Naive thymus-derived CD4-positive, alpha-beta T cell (primary cell): ENCODE data around the gene BCAN. TPM values are rescaled to one million over a fixed set of nuclear protein-coding genes. Genes with fewer than 3 reads are reported as not detected.
A peak's percentile ranks its signal among the peaks of the same experiment; 100 is the strongest.

ENCODE experiments used
- ATAC-seq: fragments of 150-1000 bp; cut with Tn5 transposase; 2 replicates; pipeline ENCODE4 v1.10.0; 2021; ENCODE audit warnings: mild to moderate bottlenecking, moderate library complexity
- CTCF ChIA-PET: fragments of 350-600 bp; sonication (Branson Sonifier 250); formaldehyde crosslinking; loops from one replicate; lab custom pipeline; 2021; ENCODE audit warnings: antibody characterized with exemption; lab: Charles Lee
- POLR2A ChIA-PET: fragments of 350-600 bp; sonication (Branson Sonifier 250); formaldehyde crosslinking; loops from one replicate; lab custom pipeline; 2021; ENCODE audit warnings: antibody characterized with exemption, inconsistent platforms; lab: Charles Lee
- DNase-seq, 9 donors: peaks; one replicate each; pipeline versions ENCODE4 v3.0.0 to v3.0.0-alpha.2; 2020 to 2022; ENCODE audit warnings: mixed read lengths in 1 of 9
- H3K27ac ChIP-seq: one replicate; pipeline ENCODE4 v1.7.0; 2013; ENCODE audit warnings: mild to moderate bottlenecking, low read depth, low read length, moderate library complexity
- H3K27me3 ChIP-seq, 2 donors: one replicate each; pipeline ENCODE4 v1.7.0; 2013; ENCODE audit warnings: low read length in 2 of 2, mild to moderate bottlenecking in 2 of 2, moderate library complexity in 2 of 2; ENCODE audit not compliant: control insufficient read depth in 2 of 2, insufficient read depth in 2 of 2
- H3K36me3 ChIP-seq, 3 experiments: 1 replicate in 2 of 3; 2 replicates in 1 of 3; pipeline ENCODE4 v1.7.0; 2013; ENCODE audit warnings: low read length in 3 of 3, mild to moderate bottlenecking in 3 of 3, moderate library complexity in 1 of 3; ENCODE audit not compliant: insufficient read depth in 3 of 3, control insufficient read depth in 2 of 3
- H3K4me1 ChIP-seq, 2 donors: one replicate each; pipeline ENCODE4 v1.7.0; 2013; ENCODE audit warnings: low read length in 2 of 2, mild to moderate bottlenecking in 2 of 2, moderate library complexity in 1 of 2; ENCODE audit not compliant: control insufficient read depth in 2 of 2, insufficient read depth in 2 of 2
- H3K4me3 ChIP-seq: 2 replicates; pipeline ENCODE4 v1.7.0; 2013; ENCODE audit warnings: mild to moderate bottlenecking, low read length
- H3K9me3 ChIP-seq, 3 experiments: 1 replicate in 2 of 3; 2 replicates in 1 of 3; pipeline ENCODE4 v1.7.0; 2013; ENCODE audit warnings: low read length in 3 of 3; ENCODE audit not compliant: control insufficient read depth in 2 of 3
- H3K27ac Mint-ChIP-seq, 9 donors: one replicate each; pipeline ENCODE4 v1.8.0; 2020 to 2022; ENCODE audit warnings: mixed read lengths in 9 of 9, mild to moderate bottlenecking in 8 of 9, moderate library complexity in 5 of 9, inconsistent platforms in 2 of 9
- H3K27me3 Mint-ChIP-seq, 5 donors: one replicate each; pipeline ENCODE4 v1.8.0; 2021 to 2022; ENCODE audit warnings: mixed read lengths in 5 of 5, mild to moderate bottlenecking in 1 of 5
- H3K36me3 Mint-ChIP-seq, 5 donors: one replicate each; pipeline ENCODE4 v1.8.0; 2020 to 2022; ENCODE audit warnings: mixed read lengths in 5 of 5, mild to moderate bottlenecking in 3 of 5, inconsistent platforms in 1 of 5
- H3K4me1 Mint-ChIP-seq, 7 donors: one replicate each; pipeline ENCODE4 v1.8.0; 2020 to 2022; ENCODE audit warnings: mixed read lengths in 7 of 7, mild to moderate bottlenecking in 3 of 7, inconsistent platforms in 1 of 7
- H3K4me3 Mint-ChIP-seq, 10 donors: one replicate each; pipeline ENCODE4 v1.8.0; 2020 to 2022; ENCODE audit warnings: mild to moderate bottlenecking in 10 of 10, mixed read lengths in 10 of 10, moderate library complexity in 6 of 10, inconsistent platforms in 2 of 10
- H3K9me3 Mint-ChIP-seq, 11 donors: one replicate each; pipeline ENCODE4 v1.8.0; 2020 to 2022; ENCODE audit warnings: mixed read lengths in 11 of 11, mild to moderate bottlenecking in 4 of 11, inconsistent platforms in 1 of 11, moderate library complexity in 1 of 11
- intact Hi-C, 2 donors: fragments of 100-400 bp; cut with micrococcal nuclease; formaldehyde crosslinking; loops; one replicate each; pipeline ENCODE4 v1.15.1; 2023
- polyA plus RNA-seq, 2 donors: library from polyadenylated mRNA; unstranded; fragments of 300-500 nt; fragmentation: Illumina TruSeq; gene quantifications; one replicate each; pipeline ENCODE4 v1.2.3, GENCODE V29; 2021
- total RNA-seq, 6 experiments: library from RNA in 5 of 6; stranded (reverse) in 5 of 6; gene quantifications; 1 replicate in 5 of 6; 2 replicates in 1 of 6; pipeline ENCODE4 v1.2.3 and lab custom pipeline; 2021 to 2026

The BCAN gene
- total and polyA plus RNA-seq, 7 experiments from 2014 or later: not detected

DNA sequence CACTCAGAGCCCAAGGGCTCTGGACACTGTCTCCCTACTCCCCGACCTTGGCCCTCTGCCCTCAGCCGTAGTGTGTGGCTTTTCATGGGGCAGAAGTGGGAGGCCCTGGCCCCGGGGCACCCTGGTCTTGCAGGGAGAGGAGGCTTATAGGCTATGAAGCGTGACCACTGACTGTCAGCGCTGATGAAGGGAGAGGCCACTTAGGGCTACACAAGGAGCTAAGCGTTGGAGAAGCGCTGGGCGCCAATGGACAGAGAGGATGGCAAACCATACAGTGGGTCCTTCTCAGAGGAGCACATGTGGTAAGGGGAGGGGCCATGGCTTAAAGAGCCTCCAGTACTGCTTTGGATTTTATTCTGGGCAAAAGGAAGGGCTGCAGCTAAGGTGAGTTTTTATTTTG lies 55.6 kb downstream of the BCAN start:
- intact Hi-C loops: no loop called here
- Histone ChIP-seq H3K36me3 (no peaks in the 10 kb centered on the region), H3K4me3 (no peak overlapping the region), H3K27ac (no peak overlapping the region), H3K4me1 (peaks cover 0 to 9% of the 10 kb centered on the region in 2 donors), H3K9me3 (no peaks in the 10 kb centered on the region), H3K27me3 (no peaks in the 10 kb centered on the region)
- H3K4me3 Mint-ChIP-seq: no peak overlapping the region
- ChIA-PET POLR2A (no interaction called here), CTCF (interaction anchor here (0.7 to 11.9 kb wide), 3 partner anchors 8 to 29 kb away, joined by 3 to 93 read pairs (median 4); no protein-coding TSS in a partner anchor)
- ATAC-seq: no peak
- H3K27me3 Mint-ChIP-seq: peaks cover 29 to 50% (median 35%) of the 10 kb centered on the region in 5 donors
- DNase-seq: no peak
- H3K36me3 Mint-ChIP-seq: peaks cover 0 to 7% (median 0%) of the 10 kb centered on the region in 5 donors
- H3K27ac Mint-ChIP-seq: no peak overlapping the region
- no peaks in the 10 kb centered on the region for H3K9me3 Mint-ChIP-seq
- H3K4me1 Mint-ChIP-seq: peaks cover 5 to 12% (median 11%) of the 10 kb centered on the region in 7 donors

DNA sequence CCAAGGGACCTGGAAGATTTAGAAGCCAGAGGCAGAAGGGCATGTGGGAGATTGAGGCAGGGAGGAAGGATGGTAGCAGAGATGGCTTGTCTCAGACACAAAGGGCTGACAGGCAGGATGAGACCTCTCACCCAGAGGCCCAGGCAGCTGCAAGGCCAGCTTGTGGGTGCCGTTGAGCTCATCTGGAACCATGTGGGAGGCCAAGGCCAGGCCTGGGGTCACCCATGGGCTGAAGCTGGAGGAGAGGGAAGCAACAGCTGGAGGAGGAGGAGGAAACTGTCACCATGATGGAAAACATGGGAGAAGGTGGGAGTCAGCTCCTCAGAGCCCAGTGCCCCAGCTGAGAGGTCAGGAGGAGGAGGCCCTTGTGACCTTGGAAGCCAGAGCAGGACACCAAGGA lies 57.1 kb downstream of the BCAN start:
- no peak for ATAC-seq
- Histone ChIP-seq H3K4me1 (no peaks in the 10 kb centered on the region), H3K27me3 (peaks cover 0 to 3% of the 10 kb centered on the region in 2 donors), H3K4me3 (no peak overlapping the region), H3K36me3 (no peaks in the 10 kb centered on the region), H3K9me3 (no peaks in the 10 kb centered on the region), H3K27ac (no peak overlapping the region)
- no peak overlapping the region for H3K4me3 Mint-ChIP-seq
- H3K9me3 Mint-ChIP-seq: no peaks in the 10 kb centered on the region
- ChIA-PET CTCF (interaction anchor here (11.9 kb wide), 1 partner anchor 10 kb away, joined by 93 read pairs; no protein-coding TSS in a partner anchor), POLR2A (no interaction called here)
- intact Hi-C loops: no loop called here
- peaks cover 17 to 47% (median 31%) of the 10 kb centered on the region in 5 donors for H3K27me3 Mint-ChIP-seq
- H3K4me1 Mint-ChIP-seq: peaks cover 0 to 3% (median 2%) of the 10 kb centered on the region in 7 donors
- peaks cover 0 to 7% (median 0%) of the 10 kb centered on the region in 5 donors for H3K36me3 Mint-ChIP-seq
- H3K27ac Mint-ChIP-seq: peak overlapping the region in 2 of 9 donors; percentile 45 to 72
- no peak for DNase-seq

GRCh38 chr1:156700736-156701531 lies 59.0 kb downstream of the BCAN start:
- CTCF ChIA-PET: interaction anchor here (1.5 to 11.9 kb wide), 2 partner anchors 12 to 28 kb away, joined by 4 to 93 read pairs; partner anchors contain the start of gene ISG20L2
- no peak overlapping the region for H3K27ac ChIP-seq
- Mint-ChIP-seq H3K4me3 (no peak overlapping the region), H3K27me3 (peaks cover 18 to 45% (median 37%) of the 10 kb centered on the region in 5 donors), H3K36me3 (peaks cover 0 to 7% (median 0%) of the 10 kb centered on the region in 5 donors), H3K4me1 (peaks cover 2 to 18% (median 13%) of the 10 kb centered on the region in 7 donors), H3K9me3 (no peaks in the 10 kb centered on the region), H3K27ac (peak overlapping the region in 1 of 9 donors; percentile 12)
- no peak for DNase-seq
- ATAC-seq: no peak
- no peaks in the 10 kb centered on the region for H3K36me3 ChIP-seq
- H3K4me1 ChIP-seq: peaks cover 14 to 17% of the 10 kb centered on the region in 2 donors
- no peak overlapping the region for H3K4me3 ChIP-seq
- intact Hi-C loops: no loop called here
- POLR2A ChIA-PET: interaction anchor here (0.7 kb wide), 1 partner anchor 604 kb away, joined by 3 read pairs; no protein-coding TSS in a partner anchor
- no peaks in the 10 kb centered on the region for H3K9me3 ChIP-seq
- peaks cover 3 to 4% of the 10 kb centered on the region in 2 donors for H3K27me3 ChIP-seq

DNA sequence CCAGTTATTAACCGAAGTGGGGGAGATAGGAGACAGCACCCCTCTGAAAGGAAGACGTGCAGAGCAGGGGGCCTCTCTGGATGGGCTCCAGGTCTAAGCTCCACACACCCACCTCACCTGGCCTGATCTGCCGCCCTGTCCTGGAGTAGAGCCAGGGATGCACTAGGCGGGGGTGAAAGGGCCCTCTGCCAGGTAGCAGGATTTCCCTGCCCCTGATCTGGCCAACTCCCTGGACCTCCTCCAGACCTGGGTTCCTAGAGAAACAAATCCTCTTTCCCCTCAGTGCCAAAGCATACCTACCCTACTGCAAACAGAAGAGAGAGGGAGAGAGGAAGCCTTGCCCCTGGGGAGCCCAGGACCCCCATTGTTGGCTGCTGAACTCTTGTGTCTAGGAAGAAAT lies 61.4 kb downstream of the BCAN start:
- H3K27me3 Mint-ChIP-seq: peaks cover 8 to 44% (median 32%) of the 10 kb centered on the region in 5 donors
- H3K36me3 ChIP-seq: no peaks in the 10 kb centered on the region
- H3K27ac Mint-ChIP-seq: peak overlapping the region in 1 of 9 donors; percentile 43
- H3K4me1 Mint-ChIP-seq: peaks cover 11 to 37% (median 24%) of the 10 kb centered on the region in 7 donors
- no peaks in the 10 kb centered on the region for H3K36me3 Mint-ChIP-seq
- no peaks in the 10 kb centered on the region for H3K9me3 ChIP-seq
- H3K4me3 Mint-ChIP-seq: peak overlapping the region in 1 of 10 donors; percentile 53
- CTCF ChIA-PET: interaction anchor here (11.9 kb wide), 1 partner anchor 14 kb away, joined by 93 read pairs; no protein-coding TSS in a partner anchor
- DNase-seq (no peak), ATAC-seq (no peak)
- no peak overlapping the region for H3K4me3 ChIP-seq
- no peaks in the 10 kb centered on the region for H3K9me3 Mint-ChIP-seq
- no peak overlapping the region for H3K27ac ChIP-seq
- H3K27me3 ChIP-seq: peaks cover 3 to 4% of the 10 kb centered on the region in 2 donors
- H3K4me1 ChIP-seq: peaks cover 23 to 27% of the 10 kb centered on the region in 2 donors
- intact Hi-C loops: no loop called here
- POLR2A ChIA-PET: interaction anchor here (1.6 kb wide), 1 partner anchor 10 kb away, joined by 3 read pairs; no protein-coding TSS in a partner anchor

- peaks cover 23 to 27% of the 10 kb centered on the region in 2 donors for H3K4me1 ChIP-seq
- no peaks in the 10 kb centered on the region for H3K36me3 Mint-ChIP-seq
- H3K4me3 Mint-ChIP-seq: peak overlapping the region in 6 of 10 donors; percentile 32 to 95 (median 64)
- no peaks in the 10 kb centered on the region for H3K9me3 ChIP-seq
- no peak for DNase-seq
- POLR2A ChIA-PET: interaction anchor here (1.6 kb wide), 1 partner anchor 10 kb away, joined by 3 read pairs; no protein-coding TSS in a partner anchor
- no peak overlapping the region for H3K27ac Mint-ChIP-seq
- CTCF ChIA-PET: interaction anchor here (11.9 kb wide), 1 partner anchor 15 kb away, joined by 93 read pairs; no protein-coding TSS in a partner anchor
- H3K4me3 ChIP-seq: no peak overlapping the region
- intact Hi-C loops: no loop called here
- peaks cover 11 to 37% (median 24%) of the 10 kb centered on the region in 7 donors for H3K4me1 Mint-ChIP-seq
- ATAC-seq: no peak
- peaks cover 3 to 4% of the 10 kb centered on the region in 2 donors for H3K27me3 ChIP-seq
- no peaks in the 10 kb centered on the region for H3K9me3 Mint-ChIP-seq
- H3K27me3 Mint-ChIP-seq: peaks cover 8 to 44% (median 29%) of the 10 kb centered on the region in 5 donors
- H3K36me3 ChIP-seq: no peaks in the 10 kb centered on the region
- no peak overlapping the region for H3K27ac ChIP-seq
Measured at GRCh38 chr1:156703741-156704140, 61.8 kb downstream of the BCAN start.

GRCh38 chr1:156704166-156704711 lies 62.3 kb downstream of the BCAN start:
- intact Hi-C loops: no loop called here
- no peaks in the 10 kb centered on the region for H3K9me3 ChIP-seq
- CTCF ChIA-PET: interaction anchor here (11.9 kb wide), 1 partner anchor 15 kb away, joined by 93 read pairs; no protein-coding TSS in a partner anchor
- H3K4me1 Mint-ChIP-seq: peaks cover 11 to 37% (median 24%) of the 10 kb centered on the region in 7 donors
- H3K27me3 ChIP-seq: peaks cover 3 to 4% of the 10 kb centered on the region in 2 donors
- no peak overlapping the region for H3K27ac ChIP-seq
- peaks cover 23 to 27% of the 10 kb centered on the region in 2 donors for H3K4me1 ChIP-seq
- peak overlapping the region in 1 of 9 donors; percentile 8 for H3K27ac Mint-ChIP-seq
- peak overlapping the region; percentile 14 to 95 (median 42) for H3K4me3 Mint-ChIP-seq
- H3K4me3 ChIP-seq: no peak overlapping the region
- H3K9me3 Mint-ChIP-seq: no peaks in the 10 kb centered on the region
- no peak for ATAC-seq
- H3K36me3 ChIP-seq: no peaks in the 10 kb centered on the region
- H3K27me3 Mint-ChIP-seq: peaks cover 8 to 44% (median 26%) of the 10 kb centered on the region in 5 donors
- H3K36me3 Mint-ChIP-seq: no peaks in the 10 kb centered on the region
- no peak for DNase-seq
- POLR2A ChIA-PET: interaction anchor here (1.0 kb wide), 1 partner anchor 23 kb away, joined by 3 read pairs; no protein-coding TSS in a partner anchor
